Omental fat pad (tissue), 4 donors: ENCODE data around the gene EML3. TPM values are rescaled to one million over a fixed set of nuclear protein-coding genes. Genes with fewer than 3 reads are reported as not detected.

ENCODE experiments used
- ATAC-seq: fragments of 150-250 bp; one replicate; pipeline ENCODE4 v1.9.1; 2016; ENCODE audit warnings: mild to moderate bottlenecking, moderate library complexity; ENCODE audit not compliant: low FRiP score
- DNase-seq: peaks from one replicate; pipeline ENCODE4 v3.0.0-alpha.2; 2019; ENCODE audit warnings: low spot score
- total RNA-seq, 4 donors: library from RNA; depleted of rRNA; stranded (reverse); fragments of >200 nt; gene quantifications; one replicate each; pipeline ENCODE4 v1.1.0, GENCODE V29; 2016
- TF ChIP-seq, protein P1 (sequence below), 3 donors: fragments of 450-650 bp; IDR thresholded peaks; one replicate each; pipeline ENCODE4 v1.5.1; 2016 to 2017; ENCODE audit warnings: antibody characterized with exemption in 3 of 3, mild to moderate bottlenecking in 3 of 3, moderate library complexity in 2 of 3

The EML3 gene
- total RNA-seq, 4 donors from 2014 or later = 40.7 to 68.6 (median 52.0) TPM

DNA sequence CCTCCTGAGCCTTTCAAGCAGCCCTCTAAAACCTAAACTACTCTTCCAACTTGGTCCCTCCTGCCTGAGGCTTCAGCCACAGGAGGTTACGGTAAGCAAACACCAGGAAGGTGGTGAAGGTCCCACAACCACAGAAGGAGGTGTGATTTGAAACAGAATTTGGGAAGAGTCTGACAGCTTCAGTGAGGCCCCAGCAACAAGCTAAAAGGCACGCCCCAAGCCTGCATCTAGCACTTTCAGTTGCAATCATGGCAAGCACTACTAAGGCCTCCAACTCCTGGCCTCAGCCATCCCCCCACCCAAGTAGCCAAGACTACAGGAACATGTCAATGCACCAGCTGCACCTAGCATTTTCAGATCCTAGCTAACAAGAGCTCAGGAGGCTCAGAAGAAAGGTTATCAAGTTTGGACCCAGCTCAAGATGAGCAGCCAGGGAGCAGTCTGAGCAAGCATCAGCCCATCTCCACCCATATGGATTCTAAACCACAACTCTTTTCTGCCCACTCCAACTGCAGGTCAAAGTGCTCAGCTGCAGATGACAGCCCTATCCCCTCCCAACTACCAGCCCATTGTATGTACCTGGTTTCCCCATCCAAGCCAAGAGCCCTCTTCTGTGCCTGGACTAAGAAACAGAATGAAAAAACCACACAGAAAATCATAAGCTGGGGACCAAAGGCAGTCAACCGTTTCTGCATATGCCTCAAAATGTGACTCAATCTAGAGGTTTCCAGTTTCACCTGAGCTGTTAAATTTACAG is 55.5 kb downstream of the EML3 start:
- DNase-seq (no peak), ATAC-seq (no peak)
- TF ChIP-seq, protein P1, sequence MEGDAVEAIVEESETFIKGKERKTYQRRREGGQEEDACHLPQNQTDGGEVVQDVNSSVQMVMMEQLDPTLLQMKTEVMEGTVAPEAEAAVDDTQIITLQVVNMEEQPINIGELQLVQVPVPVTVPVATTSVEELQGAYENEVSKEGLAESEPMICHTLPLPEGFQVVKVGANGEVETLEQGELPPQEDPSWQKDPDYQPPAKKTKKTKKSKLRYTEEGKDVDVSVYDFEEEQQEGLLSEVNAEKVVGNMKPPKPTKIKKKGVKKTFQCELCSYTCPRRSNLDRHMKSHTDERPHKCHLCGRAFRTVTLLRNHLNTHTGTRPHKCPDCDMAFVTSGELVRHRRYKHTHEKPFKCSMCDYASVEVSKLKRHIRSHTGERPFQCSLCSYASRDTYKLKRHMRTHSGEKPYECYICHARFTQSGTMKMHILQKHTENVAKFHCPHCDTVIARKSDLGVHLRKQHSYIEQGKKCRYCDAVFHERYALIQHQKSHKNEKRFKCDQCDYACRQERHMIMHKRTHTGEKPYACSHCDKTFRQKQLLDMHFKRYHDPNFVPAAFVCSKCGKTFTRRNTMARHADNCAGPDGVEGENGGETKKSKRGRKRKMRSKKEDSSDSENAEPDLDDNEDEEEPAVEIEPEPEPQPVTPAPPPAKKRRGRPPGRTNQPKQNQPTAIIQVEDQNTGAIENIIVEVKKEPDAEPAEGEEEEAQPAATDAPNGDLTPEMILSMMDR (IDR thresholded peaks at IDR 0.05) = no peak

DNA sequence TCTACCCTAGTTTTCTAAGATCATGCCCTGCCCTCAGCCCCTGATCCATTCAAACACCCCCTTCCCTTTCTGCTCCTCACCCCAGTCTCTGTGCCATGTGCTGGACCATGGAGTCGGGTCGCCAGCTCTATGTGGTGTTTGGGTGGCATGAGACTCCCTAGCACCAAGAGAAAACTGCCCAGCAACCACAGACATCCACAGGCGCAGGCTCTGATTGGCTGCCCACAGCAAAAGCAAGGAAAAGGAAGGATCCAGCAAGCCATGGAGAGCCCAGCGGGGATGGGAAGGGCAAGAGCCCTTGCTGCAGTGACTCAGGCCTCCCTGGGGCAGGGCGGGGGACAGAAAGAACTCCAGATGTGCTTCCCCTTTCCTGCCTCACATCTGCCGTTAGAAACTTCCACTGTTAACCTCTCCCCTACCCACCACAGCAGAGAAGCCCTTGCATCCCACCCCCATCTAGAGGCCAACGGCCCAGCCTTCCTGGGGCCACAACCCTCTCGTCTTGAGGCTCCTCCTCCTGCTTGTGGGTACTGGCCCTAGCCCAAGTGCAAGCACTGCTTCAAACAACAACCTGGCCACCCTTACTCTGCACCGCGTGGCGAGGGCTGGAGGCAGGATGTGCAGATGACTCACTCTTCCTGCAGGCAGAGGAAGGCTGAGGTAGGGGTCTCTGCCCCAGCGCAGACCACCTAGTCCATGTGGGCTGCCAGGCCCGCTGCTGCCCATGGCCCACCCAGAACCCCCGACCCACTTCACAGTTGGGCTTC is 56.3 kb downstream of the EML3 start:
- TF ChIP-seq, protein P1 (IDR thresholded peaks at IDR 0.05) = no peak
- ATAC-seq (peak; percentile 72), DNase-seq (peak; percentile 73)

DNA sequence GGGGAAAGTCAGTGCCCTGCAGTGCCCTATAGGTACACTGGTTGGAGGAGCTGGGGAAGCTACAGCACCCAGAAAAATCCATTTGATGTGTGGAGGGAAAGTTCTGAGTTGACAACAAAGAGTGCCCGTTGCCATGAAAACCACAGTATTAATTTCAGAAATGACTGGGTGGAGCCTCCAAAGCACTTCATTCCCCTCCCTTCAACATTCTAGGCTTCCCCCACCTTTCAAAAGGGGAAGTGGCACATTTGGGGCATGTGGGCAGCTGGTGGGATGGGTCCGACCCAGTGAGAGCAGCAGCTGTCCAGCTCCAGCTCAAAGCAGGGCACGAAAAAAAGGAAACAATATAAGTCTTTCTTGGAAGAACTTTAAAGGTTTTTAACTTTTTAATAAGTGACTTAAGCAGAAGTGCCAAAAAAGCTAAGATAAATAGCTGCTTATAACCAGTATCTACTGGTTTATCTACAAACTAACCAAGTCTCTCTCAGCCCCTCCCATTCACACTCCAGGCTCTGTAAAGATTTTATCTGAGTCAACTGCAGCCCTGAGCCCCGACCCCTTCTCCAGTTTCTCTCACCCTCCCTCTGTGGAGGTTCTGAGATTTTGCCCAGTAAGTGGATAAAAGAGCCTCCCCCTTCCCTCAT is 57.0 kb downstream of the EML3 start:
- TF ChIP-seq, protein P1 (IDR thresholded peaks at IDR 0.05) = no peak
- no peak for ATAC-seq
- no peak for DNase-seq

- DNase-seq (no peak), ATAC-seq (no peak)
- TF ChIP-seq, protein P1 (IDR thresholded peaks at IDR 0.05) = no peak
These were observed 58.0 kb downstream of the EML3 start for GRCh38 chr11:62554387-62555167.

GRCh38 chr11:62553839-62554361 is 58.7 kb downstream of the EML3 start:
- DNase-seq (no peak), ATAC-seq (peak; percentile 38)
- TF ChIP-seq, protein P1 (IDR thresholded peaks at IDR 0.05) = no peak

DNA sequence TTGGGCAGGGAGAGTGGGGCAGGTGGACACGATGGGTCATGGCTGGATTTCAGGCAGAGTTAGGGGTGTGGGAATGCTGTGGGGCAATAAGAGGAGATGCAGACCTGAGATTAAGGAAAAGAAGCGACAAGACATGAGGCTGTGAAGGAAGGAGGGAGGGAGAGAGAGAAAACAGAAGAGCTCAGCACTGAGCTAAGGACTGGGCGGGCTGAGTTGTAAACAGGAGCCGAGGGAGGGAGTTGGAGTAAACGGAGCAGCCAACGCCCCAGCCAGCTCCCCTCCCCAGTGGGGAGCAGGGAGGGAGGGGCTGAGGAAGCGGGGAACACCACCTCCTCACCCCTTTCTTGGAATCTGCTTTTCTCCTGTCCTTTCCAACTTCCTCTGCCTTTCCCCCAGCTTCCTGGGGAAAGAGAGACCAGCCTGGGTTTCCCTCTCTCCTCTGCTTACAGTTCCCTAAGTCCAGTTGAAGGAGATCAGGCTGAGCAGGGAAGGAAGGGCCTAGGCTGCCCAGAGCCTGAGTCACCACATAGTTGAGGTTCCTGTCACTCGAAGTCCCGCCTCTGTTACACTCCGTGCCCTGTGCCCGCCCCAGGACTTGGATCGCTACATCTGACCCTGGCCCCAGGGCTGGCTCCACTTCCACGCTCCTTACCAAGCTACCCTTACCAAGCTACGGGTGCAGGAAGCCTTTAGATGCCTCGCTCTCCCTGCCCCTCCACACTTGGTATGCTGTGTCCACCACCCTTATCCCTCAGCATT is 59.3 kb downstream of the EML3 start:
- TF ChIP-seq, protein P1 (IDR thresholded peaks at IDR 0.05) = no peak
- ATAC-seq = peak; percentile 77
- no peak for DNase-seq
